A172 (cell line): ENCODE data around the gene TAS2R60. TPM values are rescaled to one million over a fixed set of nuclear protein-coding genes. Genes with fewer than 3 reads are reported as not detected.
"Not testable (repeated sequence)": the region's sequence is repeated elsewhere in the genome, so short reads cannot be mapped to it uniquely, and the experiment has no call there.

ENCODE experiments used
- DNase-seq: peaks from one replicate; pipeline ENCODE4 v3.0.0-alpha.2; 2015; ENCODE audit warnings: low spot score
- total RNA-seq: library from RNA; depleted of rRNA; stranded (reverse); fragments of >200 nt; shearing (Covaris generic); gene quantifications from 2 replicates; pipeline ENCODE4 v1.2.3, GENCODE V29; 2014; rRNA removed

TAS2R60 gene
- total RNA-seq, 1 experiment from 2014 or later, result not detected

DNA sequence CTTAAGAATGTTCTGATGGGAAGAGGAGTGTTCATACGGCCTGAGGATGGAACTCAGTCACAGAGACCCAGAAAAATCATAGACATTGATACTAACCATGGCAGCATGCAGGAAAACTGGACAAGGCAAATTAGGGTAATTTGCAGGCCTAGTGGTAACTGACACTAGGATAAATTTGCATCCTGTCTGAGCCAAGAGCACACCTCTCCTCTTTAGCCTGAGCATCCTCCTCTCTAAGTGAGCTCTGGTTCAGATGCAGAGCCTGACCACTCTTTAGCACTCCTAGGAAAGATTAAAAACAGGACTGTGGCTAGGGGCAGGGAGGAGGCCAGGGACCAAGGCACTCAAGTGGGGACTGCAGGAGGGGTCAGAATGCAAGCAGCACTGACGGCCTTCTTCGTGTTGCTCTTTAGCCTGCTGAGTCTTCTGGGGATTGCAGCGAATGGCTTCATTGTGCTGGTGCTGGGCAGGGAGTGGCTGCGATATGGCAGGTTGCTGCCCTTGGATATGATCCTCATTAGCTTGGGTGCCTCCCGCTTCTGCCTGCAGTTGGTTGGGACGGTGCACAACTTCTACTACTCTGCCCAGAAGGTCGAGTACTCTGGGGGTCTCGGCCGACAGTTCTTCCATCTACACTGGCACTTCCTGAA, 34.4 kb downstream of the TAS2R60 start, which contains the start of gene TAS2R41:
TAS2R41 (plus strand) TSS at position 373 of the 650 bp plus-strand sequence; CDS start at position 373, 0 bp downstream.
- no peak for DNase-seq

DNA sequence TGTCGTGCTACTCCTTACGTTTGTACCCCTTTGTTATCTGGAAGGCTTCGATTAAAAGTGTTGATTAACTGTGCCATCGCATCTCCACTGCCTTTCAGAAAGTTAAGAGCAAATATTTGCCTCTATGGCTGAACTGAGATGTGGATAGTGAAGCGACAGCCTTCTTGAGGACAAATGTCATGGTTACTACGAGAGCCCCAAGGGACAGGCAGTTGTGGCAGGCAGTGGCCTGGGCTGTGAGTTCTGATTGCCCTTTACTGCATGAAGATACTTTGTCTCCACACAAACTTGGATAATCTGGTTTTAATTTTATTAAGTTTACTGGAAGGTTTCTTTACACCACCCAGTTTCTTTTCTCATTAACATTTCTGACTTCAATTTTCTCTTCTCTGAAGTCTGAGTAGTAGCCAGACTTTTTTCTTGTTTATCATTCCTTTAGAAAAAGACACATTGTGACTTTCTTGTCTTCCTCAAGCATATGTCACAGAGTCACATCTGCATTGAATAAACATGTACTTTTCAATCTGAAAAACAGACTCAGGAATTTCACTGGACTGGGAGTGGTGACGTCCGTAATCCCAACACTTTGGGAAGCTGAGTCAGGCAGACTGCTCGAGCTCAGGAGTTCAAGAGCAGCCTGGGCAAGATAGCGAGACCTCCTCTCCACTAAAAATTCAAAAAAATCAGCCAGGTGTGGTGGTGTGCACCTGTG, 36.0 kb downstream of the TAS2R60 start:
- DNase-seq, result no peak

DNA sequence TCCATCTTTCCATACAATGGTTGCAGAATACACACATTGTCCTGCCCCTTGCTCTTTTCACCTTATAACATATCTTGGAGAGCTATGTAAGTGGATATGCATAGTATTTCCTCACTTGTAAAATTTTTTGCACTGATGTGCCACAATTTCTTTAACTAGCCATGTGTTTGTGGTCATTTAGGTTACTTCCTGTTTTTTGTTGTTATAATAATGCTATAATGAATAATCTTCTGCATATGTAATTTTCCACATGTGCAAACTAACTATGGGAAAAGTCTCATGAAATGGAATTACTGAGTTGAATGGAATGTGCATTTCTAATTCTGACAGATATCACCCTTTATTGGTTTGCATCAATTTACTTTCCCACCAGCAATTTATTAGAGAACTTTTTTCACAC, 37.2 kb downstream of the TAS2R60 start:
- no peak for DNase-seq

DNA sequence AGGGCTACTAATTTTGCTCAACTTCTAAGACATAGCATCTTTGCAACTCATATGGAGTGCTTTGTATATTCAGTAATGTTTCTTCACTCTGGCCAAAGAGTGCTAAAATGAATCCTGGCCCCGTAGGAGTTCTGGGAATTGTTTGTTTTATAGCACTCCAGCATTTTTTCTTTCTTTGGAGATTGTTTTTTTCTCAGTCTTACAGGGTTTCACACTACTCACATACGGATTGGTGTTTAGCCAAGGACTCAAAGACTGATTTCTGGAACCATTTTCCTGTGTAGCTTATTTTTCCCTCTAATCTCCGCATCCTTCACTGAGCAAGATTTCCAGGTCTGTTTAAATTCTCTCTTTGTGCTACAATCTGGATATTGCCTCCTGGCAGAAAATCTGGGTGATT, 40.9 kb downstream of the TAS2R60 start:
- DNase-seq, result no peak

- DNase-seq, result no peak
Observed at GRCh38 chr7:143485094-143485493, 41.8 kb downstream of the TAS2R60 start.

- no peak for DNase-seq
Observed at GRCh38 chr7:143485500-143485899, 42.2 kb downstream of the TAS2R60 start.

GRCh38 chr7:143486266-143486665, 43.0 kb downstream of the TAS2R60 start:
- not testable (repeated sequence) for DNase-seq

DNA sequence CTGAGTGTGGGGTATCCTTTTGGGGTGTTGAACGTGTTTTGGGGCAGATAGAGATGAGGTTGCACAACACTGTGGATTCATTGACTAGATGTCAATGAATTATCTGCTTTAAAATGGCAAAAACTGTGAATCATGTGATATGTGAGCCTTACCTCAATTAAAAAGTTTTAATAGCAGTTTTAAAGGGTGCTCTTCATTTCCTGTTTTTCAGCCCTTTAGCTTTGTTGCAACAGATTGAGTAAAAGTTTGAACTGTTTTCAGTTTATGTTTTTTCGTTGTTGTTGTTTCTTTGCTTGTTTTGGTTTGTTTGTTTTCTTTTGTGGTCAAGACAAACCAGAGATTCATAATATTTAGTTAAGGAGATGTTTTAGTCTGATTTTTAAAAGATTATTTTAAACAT, 43.8 kb downstream of the TAS2R60 start:
- no peak for DNase-seq

DNA sequence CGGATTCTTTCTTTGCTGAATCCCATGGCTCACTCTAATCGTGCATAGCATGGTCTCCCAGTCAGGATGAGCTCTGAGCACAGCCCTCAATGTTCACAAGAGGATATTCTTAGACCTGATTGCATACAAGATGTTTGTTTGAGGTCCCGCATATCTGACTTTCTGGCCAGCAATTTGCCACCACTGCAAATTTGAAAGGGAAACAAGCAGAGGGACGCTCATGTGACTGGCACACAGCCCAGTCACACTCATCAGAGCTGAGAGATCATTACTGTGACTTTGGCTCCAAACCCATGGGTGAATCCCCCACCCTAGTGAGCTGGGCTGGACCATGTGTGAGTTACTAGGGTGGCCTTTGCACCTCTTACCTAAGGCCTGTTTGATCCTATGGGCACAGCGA, 44.3 kb downstream of the TAS2R60 start:
- DNase-seq, result peak; percentile 11

DNA sequence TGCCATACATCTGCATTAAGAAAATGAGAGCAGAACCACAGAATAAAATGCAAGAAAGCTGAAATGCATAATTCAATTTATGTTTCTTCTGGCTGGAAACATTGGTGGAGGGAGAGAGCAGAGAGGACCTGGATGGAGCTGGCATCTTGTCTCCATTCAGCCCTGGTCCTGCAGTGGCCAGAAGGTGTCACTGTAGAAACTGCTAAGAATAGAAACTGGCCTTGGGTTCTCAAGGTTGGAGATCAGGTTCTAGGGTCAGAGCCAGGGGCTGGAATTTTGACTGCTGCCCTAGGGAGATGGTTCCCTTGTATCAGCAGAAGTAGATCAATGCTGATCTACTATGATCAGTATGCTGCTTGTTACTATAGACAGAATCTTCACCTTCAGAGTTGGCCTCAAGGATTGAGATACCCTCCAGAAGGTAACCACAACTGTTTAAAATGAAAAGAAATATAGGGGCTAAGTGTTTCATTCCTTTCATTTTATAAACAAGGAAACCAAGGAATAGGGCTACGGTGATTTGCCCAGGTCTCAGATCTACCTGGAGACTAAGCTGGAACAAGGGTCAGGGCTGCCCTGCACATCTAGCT, 47.6 kb downstream of the TAS2R60 start:
- DNase-seq, result peak; percentile 13

DNA sequence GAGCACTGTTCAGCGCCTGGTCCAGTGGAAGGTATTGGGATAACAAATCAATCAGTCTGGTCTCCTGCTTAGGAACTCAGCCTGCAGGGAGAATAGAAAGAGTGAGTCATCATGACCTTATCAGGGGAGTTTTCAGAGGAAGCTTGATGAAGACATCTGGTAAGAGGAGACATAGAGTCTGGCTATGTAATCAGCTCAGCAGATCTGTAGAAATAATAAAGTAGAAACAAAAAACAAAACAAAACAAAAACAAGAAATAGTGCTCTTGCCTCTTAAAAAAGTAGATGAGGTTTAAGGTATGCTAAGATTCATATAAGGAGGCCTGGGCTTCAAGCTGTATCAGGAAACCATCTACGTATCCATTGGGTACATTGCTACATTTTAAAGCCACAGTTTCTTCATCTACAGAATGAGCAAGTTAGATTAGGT, 48.8 kb downstream of the TAS2R60 start:
- peak; percentile 75 for DNase-seq

DNA sequence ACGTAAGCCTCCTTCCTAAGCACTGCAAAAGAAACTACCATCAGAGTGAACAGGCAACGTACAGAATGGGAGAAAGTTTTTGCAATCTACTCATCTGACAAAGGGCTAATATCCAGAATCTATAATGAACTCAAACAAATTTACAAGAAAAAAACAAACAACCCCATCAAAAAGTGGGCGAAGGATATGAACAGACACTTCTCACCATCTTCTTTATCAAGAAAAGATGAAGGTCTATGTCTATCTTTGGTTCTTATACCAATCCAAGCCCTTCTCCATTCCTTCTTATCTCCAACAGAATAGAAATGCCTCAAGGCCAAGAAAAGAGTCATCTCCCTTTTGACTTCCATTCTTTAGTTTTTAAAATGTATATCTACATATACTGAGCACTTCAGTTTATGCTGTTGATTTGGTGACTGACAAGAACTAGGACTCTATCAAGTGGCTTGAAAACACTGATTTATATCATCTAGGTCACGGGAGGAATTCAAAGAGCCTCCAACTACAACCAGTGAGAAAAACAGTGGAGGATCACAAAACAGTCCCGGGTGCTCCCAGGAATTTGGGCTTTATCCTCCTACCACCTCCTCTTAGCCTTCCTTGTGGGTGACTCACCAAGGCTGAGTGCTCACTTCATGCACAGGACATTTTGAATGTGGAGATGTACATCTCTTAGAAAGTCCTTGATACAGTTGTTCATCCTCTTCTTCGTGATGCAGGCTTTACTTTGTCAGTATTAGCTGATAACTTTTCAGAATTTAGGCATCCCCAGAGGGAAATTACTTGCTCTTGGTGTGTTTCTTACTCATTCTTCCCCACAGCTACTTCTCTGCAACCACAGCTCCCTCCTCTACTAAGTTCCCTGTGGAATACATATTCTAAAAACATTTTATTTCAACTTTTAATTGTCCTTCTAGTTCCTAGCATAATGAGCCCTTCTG, 49.8 kb downstream of the TAS2R60 start:
- no peak for DNase-seq

DNA sequence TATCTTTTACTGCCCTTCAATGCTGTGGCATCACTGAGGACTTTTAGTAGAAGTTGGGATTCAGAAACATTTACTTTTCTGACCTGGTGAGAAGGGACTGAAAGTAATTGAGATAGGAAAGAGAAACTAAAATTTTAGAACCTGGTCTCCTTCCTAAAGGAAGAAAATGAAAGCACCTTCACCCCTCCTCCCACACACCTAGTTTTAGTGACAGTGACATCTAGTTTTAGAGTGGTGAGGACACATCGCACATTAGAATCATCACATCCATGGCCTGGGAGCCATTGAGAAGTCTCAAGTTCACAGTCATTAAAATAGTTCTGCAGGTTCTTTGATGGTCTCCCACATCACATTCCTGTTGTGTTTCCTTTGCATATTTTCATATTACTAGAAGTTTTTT, 50.5 kb downstream of the TAS2R60 start:
- DNase-seq, result no peak

Other genes with a start within 250 kb of the TAS2R60 start
- not detected in 2 replicates for gene TAS2R40, start 221.4 kb upstream of the TAS2R60 start, total RNA-seq
- gene GSTK1, start 180.0 kb upstream of the TAS2R60 start, total RNA-seq, result 93.3 and 106 TPM in 2 replicates
- gene TMEM139, start 158.5 kb upstream of the TAS2R60 start, total RNA-seq, result 3.0 and 6.2 TPM in 2 replicates
- 14.6 and 34.4 TPM in 2 replicates for gene CASP2, start 155.1 kb upstream of the TAS2R60 start, total RNA-seq
- not detected in 2 replicates for gene CLCN1, start 127.3 kb upstream of the TAS2R60 start, total RNA-seq
- 3.9 and 7.1 TPM in 2 replicates for gene FAM131B, start 80.7 kb upstream of the TAS2R60 start, total RNA-seq
- gene ZYX, start 62.1 kb upstream of the TAS2R60 start, total RNA-seq, result 53.2 and 57.0 TPM in 2 replicates
- 0.03 TPM in 1 of 2 replicates, not detected in the other for gene EPHA1, start 34.6 kb upstream of the TAS2R60 start, total RNA-seq
- not detected in 2 replicates for gene TAS2R41, start 34.4 kb downstream of the TAS2R60 start, total RNA-seq
- 0.36 TPM in 1 of 2 replicates, not detected in the other for gene CTAGE15, start 128.3 kb downstream of the TAS2R60 start, total RNA-seq
- 0.36 and 0.93 TPM in 2 replicates for gene TCAF2, start 177.5 kb downstream of the TAS2R60 start, total RNA-seq